KG1 (cell line): ENCODE measurements around the gene OFD1.

Experiments
- DNase-seq: peaks from one replicate; lab custom pipeline; 2025; lab: John Stamatoyannopoulos, UW

OFD1 gene

GRCh38 chrX:13734278-13735172 lies at the start of gene OFD1, which contains the start of gene TRAPPC2:
OFD1 (plus strand) TSS chrX:13734748; CDS start chrX:13735072, 324 bp downstream.
TRAPPC2 (minus strand) TSS chrX:13734620; CDS start chrX:13719963, 14,657 bp downstream.
- peak; percentile 69 for DNase-seq

GRCh38 chrX:13685126-13685763 lies 49.3 kb upstream of the OFD1 start:
- DNase-seq = no peak

- DNase-seq = no peak
Observed at GRCh38 chrX:13687203-13687602, 47.3 kb upstream of the OFD1 start.

- DNase-seq = no peak
Observed at GRCh38 chrX:13688384-13688957, 46.1 kb upstream of the OFD1 start.

GRCh38 chrX:13688958-13689740 lies 45.4 kb upstream of the OFD1 start, which contains the start of gene RAB9A:
RAB9A (plus strand) TSS chrX:13689128; CDS start chrX:13708747, 19,619 bp downstream.
- peak; percentile 19 for DNase-seq

- no peak for DNase-seq
Observed at GRCh38 chrX:13689741-13690211, 44.8 kb upstream of the OFD1 start.

- DNase-seq = no peak
Observed at GRCh38 chrX:13690836-13691235, 43.7 kb upstream of the OFD1 start.

GRCh38 chrX:13691841-13692371 lies 42.6 kb upstream of the OFD1 start:
- DNase-seq = no peak

GRCh38 chrX:13692771-13693231 lies 41.7 kb upstream of the OFD1 start:
- DNase-seq = no peak

- no peak for DNase-seq
Observed at GRCh38 chrX:13693341-13693961, 41.1 kb upstream of the OFD1 start.

GRCh38 chrX:13694359-13694758 lies 40.2 kb upstream of the OFD1 start:
- no peak for DNase-seq

GRCh38 chrX:13694983-13695382 lies 39.6 kb upstream of the OFD1 start:
- no peak for DNase-seq

GRCh38 chrX:13695601-13696115 lies 38.9 kb upstream of the OFD1 start:
- no peak for DNase-seq

- DNase-seq = no peak
Observed at GRCh38 chrX:13697455-13697854, 37.1 kb upstream of the OFD1 start.

- DNase-seq = no peak
Observed at GRCh38 chrX:13697976-13698375, 36.6 kb upstream of the OFD1 start.

GRCh38 chrX:13698432-13698831 lies 36.1 kb upstream of the OFD1 start:
- no peak for DNase-seq

GRCh38 chrX:13699183-13699826 lies 35.2 kb upstream of the OFD1 start:
- DNase-seq = no peak

- DNase-seq = no peak
Observed at GRCh38 chrX:13700380-13700779, 34.2 kb upstream of the OFD1 start.

GRCh38 chrX:13702111-13702789 lies 32.3 kb upstream of the OFD1 start:
- DNase-seq = no peak

- no peak for DNase-seq
Observed at GRCh38 chrX:13703135-13703534, 31.4 kb upstream of the OFD1 start.
